MG63 (cell line): Measurements from ENCODE around the gene MYO1H. TPM values are rescaled to one million over a fixed set of nuclear protein-coding genes. Genes with fewer than 3 reads are reported as not detected.
"Not testable (repeated sequence)": the region's sequence is repeated elsewhere in the genome, so short reads cannot be mapped to it uniquely, and the experiment has no call there.

ENCODE experiments used
- DNase-seq: peaks from one replicate; pipeline ENCODE4 v3.0.0-alpha.2; 2020
- H3K27me3 ChIP-seq: fragments of 250-450 bp; sonication (Bioruptor Pico); 2 replicates; pipeline ENCODE4 v1.5.1; 2020; ENCODE audit warnings: mild to moderate bottlenecking, moderate library complexity
- H3K36me3 ChIP-seq: fragments of 250-450 bp; sonication (Bioruptor Pico); 2 replicates; pipeline ENCODE4 v1.5.1; 2020; ENCODE audit warnings: mild to moderate bottlenecking, moderate library complexity
- H3K4me3 ChIP-seq: fragments of 250-450 bp; sonication (Bioruptor Pico); 2 replicates; pipeline ENCODE4 v1.5.1; 2020; ENCODE audit warnings: mild to moderate bottlenecking, moderate library complexity
- H3K9me3 ChIP-seq: fragments of 250-450 bp; sonication (Bioruptor Pico); 2 replicates; pipeline ENCODE4 v1.5.1; 2020; ENCODE audit warnings: mild to moderate bottlenecking, moderate library complexity
- total RNA-seq: library from RNA; depleted of rRNA; stranded (reverse); fragments of >200 nt; shearing (Covaris generic); gene quantifications from 2 replicates; pipeline ENCODE4 v1.2.3, GENCODE V29; 2014; ENCODE audit warnings: low replicate concordance

The MYO1H gene
- total RNA-seq, 1 experiment from 2014 or later, result not detected

- H3K4me3 ChIP-seq, result no peak overlapping the region
- H3K9me3 ChIP-seq, result no peaks in the 10 kb centered on the region
- no peaks in the 10 kb centered on the region for H3K36me3 ChIP-seq
- no peaks in the 10 kb centered on the region for H3K27me3 ChIP-seq
- DNase-seq, result peak; percentile 66
Observed at GRCh38 chr12:109432842-109433304, 85.2 kb downstream of the MYO1H start.

GRCh38 chr12:109433618-109434017 lies 85.9 kb downstream of the MYO1H start:
- Histone ChIP-seq H3K27me3 (no peaks in the 10 kb centered on the region), H3K36me3 (no peaks in the 10 kb centered on the region), H3K4me3 (no peak overlapping the region), H3K9me3 (no peaks in the 10 kb centered on the region)
- peak; percentile 13 for DNase-seq

- Histone ChIP-seq H3K4me3 (no peak overlapping the region), H3K36me3 (no peaks in the 10 kb centered on the region), H3K9me3 (no peaks in the 10 kb centered on the region), H3K27me3 (no peaks in the 10 kb centered on the region)
- no peak for DNase-seq
Observed at GRCh38 chr12:109434582-109434981, 86.9 kb downstream of the MYO1H start.

- no peak overlapping the region for H3K4me3 ChIP-seq
- no peaks in the 10 kb centered on the region for H3K9me3 ChIP-seq
- DNase-seq, result no peak
- no peaks in the 10 kb centered on the region for H3K36me3 ChIP-seq
- no peaks in the 10 kb centered on the region for H3K27me3 ChIP-seq
Observed at GRCh38 chr12:109435428-109436187, 87.9 kb downstream of the MYO1H start.

GRCh38 chr12:109436188-109436560 lies 88.5 kb downstream of the MYO1H start:
- H3K9me3 ChIP-seq, result no peaks in the 10 kb centered on the region
- no peak for DNase-seq
- H3K36me3 ChIP-seq, result no peaks in the 10 kb centered on the region
- no peaks in the 10 kb centered on the region for H3K27me3 ChIP-seq
- no peak overlapping the region for H3K4me3 ChIP-seq

- H3K9me3 ChIP-seq, result no peaks in the 10 kb centered on the region
- H3K4me3 ChIP-seq, result no peak overlapping the region
- H3K36me3 ChIP-seq, result no peaks in the 10 kb centered on the region
- H3K27me3 ChIP-seq, result no peaks in the 10 kb centered on the region
- DNase-seq, result peak; percentile 63
Observed at GRCh38 chr12:109439181-109439580, 91.5 kb downstream of the MYO1H start.

GRCh38 chr12:109439951-109440350 lies 92.3 kb downstream of the MYO1H start:
- not testable (repeated sequence) for DNase-seq, H3K4me3 ChIP-seq, H3K9me3 ChIP-seq, H3K27me3 ChIP-seq, H3K36me3 ChIP-seq

GRCh38 chr12:109440851-109441490 lies 93.3 kb downstream of the MYO1H start:
- Histone ChIP-seq H3K4me3 (no peak overlapping the region), H3K27me3 (no peaks in the 10 kb centered on the region), H3K9me3 (no peaks in the 10 kb centered on the region), H3K36me3 (peaks cover 4% of the 10 kb centered on the region)
- DNase-seq, result no peak

GRCh38 chr12:109443794-109444193 lies 96.1 kb downstream of the MYO1H start:
- no peak for DNase-seq
- Histone ChIP-seq H3K9me3 (no peaks in the 10 kb centered on the region), H3K36me3 (peaks cover 17% of the 10 kb centered on the region), H3K4me3 (no peak overlapping the region), H3K27me3 (no peaks in the 10 kb centered on the region)

GRCh38 chr12:109444259-109444658 lies 96.6 kb downstream of the MYO1H start:
- Histone ChIP-seq H3K4me3 (no peak overlapping the region), H3K9me3 (no peaks in the 10 kb centered on the region), H3K27me3 (no peaks in the 10 kb centered on the region), H3K36me3 (peaks cover 17% of the 10 kb centered on the region)
- DNase-seq, result no peak

- Histone ChIP-seq H3K36me3 (peaks cover 20% of the 10 kb centered on the region), H3K27me3 (no peaks in the 10 kb centered on the region), H3K4me3 (no peak overlapping the region), H3K9me3 (no peaks in the 10 kb centered on the region)
- no peak for DNase-seq
Observed at GRCh38 chr12:109445191-109445609, 97.5 kb downstream of the MYO1H start.

GRCh38 chr12:109446869-109447268 lies 99.2 kb downstream of the MYO1H start:
- no peaks in the 10 kb centered on the region for H3K27me3 ChIP-seq
- no peak overlapping the region for H3K4me3 ChIP-seq
- DNase-seq, result no peak
- peaks cover 34% of the 10 kb centered on the region for H3K36me3 ChIP-seq
- no peaks in the 10 kb centered on the region for H3K9me3 ChIP-seq

- no peak overlapping the region for H3K4me3 ChIP-seq
- no peaks in the 10 kb centered on the region for H3K27me3 ChIP-seq
- DNase-seq, result no peak
- peaks cover 39% of the 10 kb centered on the region for H3K36me3 ChIP-seq
- no peaks in the 10 kb centered on the region for H3K9me3 ChIP-seq
Observed at GRCh38 chr12:109447482-109447881, 99.8 kb downstream of the MYO1H start.

GRCh38 chr12:109448272-109448671 lies 100.6 kb downstream of the MYO1H start:
- Histone ChIP-seq H3K36me3 (peaks cover 39% of the 10 kb centered on the region), H3K9me3 (no peaks in the 10 kb centered on the region), H3K27me3 (no peaks in the 10 kb centered on the region), H3K4me3 (no peak overlapping the region)
- no peak for DNase-seq

- DNase-seq, result no peak
- Histone ChIP-seq H3K27me3 (no peaks in the 10 kb centered on the region), H3K4me3 (no peak overlapping the region), H3K9me3 (no peaks in the 10 kb centered on the region), H3K36me3 (peaks cover 44% of the 10 kb centered on the region)
Observed at GRCh38 chr12:109448707-109449390, 101.1 kb downstream of the MYO1H start.

- H3K36me3 ChIP-seq, result peaks cover 54% of the 10 kb centered on the region
- H3K4me3 ChIP-seq, result no peak overlapping the region
- H3K27me3 ChIP-seq, result no peaks in the 10 kb centered on the region
- no peaks in the 10 kb centered on the region for H3K9me3 ChIP-seq
- DNase-seq, result no peak
Observed at GRCh38 chr12:109449845-109450532, 102.3 kb downstream of the MYO1H start.

- Histone ChIP-seq H3K27me3 (no peaks in the 10 kb centered on the region), H3K4me3 (no peak overlapping the region), H3K36me3 (peaks cover 60% of the 10 kb centered on the region), H3K9me3 (no peaks in the 10 kb centered on the region)
- DNase-seq, result no peak
Observed at GRCh38 chr12:109450980-109451379, 103.3 kb downstream of the MYO1H start.
